IPS DF 19.7 (cell line): Measurements from ENCODE around the gene FOXO6.

Experiments used
- DNase-seq: peaks from one replicate; pipeline ENCODE4 v3.0.0-alpha.2; 2013; ENCODE audit warnings: low read depth, low spot score

Gene FOXO6

GRCh38 chr1:41400225-41400624 lies 39.0 kb downstream of the FOXO6 start:
- no peak for DNase-seq

- no peak for DNase-seq
Observed at GRCh38 chr1:41401899-41402298, 40.7 kb downstream of the FOXO6 start.

DNA sequence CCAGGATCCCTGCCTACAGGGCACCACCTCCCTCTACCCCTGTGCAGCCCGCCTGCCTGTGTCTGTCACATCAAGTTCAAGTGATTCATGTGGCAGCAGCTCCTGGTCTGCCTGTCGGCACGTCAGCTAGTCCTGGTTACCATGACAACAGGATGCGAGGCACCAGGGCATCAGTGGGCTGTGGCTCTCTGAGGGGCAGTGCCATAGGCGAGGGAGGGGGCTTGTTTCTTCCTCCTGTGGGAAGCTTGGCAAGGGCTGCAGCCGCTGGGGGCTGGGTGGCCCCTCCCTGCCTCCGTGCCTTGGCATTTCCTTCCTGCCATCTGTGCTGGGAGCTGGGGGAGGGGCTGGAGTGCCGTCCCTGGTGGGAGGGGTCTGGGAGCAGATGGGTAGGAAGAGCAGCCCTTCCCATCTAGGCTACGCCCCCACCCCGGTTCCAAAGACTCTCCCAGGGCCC lies 43.1 kb downstream of the FOXO6 start:
- DNase-seq, result no peak

GRCh38 chr1:41407664-41408252 lies 46.5 kb downstream of the FOXO6 start:
- DNase-seq, result no peak

DNA sequence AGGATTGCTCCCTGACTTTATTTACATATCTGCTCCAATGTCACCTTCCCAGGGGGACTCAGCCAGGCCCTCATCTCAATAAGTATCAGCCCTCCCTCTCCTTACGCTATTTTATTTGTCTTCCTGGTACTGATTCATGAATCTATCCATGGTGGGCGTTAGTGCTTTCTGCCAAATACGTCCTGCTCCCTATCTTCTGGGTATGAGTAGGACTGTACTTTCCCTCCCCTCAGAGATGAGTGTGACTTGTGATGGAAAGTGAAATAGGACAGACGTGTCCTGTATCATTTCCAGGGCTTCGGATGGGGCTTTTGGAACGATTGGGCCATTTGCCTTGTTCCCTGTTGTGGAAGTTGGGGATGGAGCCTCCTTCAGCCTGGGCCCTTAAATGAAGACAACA lies 47.5 kb downstream of the FOXO6 start:
- DNase-seq, result no peak

DNA sequence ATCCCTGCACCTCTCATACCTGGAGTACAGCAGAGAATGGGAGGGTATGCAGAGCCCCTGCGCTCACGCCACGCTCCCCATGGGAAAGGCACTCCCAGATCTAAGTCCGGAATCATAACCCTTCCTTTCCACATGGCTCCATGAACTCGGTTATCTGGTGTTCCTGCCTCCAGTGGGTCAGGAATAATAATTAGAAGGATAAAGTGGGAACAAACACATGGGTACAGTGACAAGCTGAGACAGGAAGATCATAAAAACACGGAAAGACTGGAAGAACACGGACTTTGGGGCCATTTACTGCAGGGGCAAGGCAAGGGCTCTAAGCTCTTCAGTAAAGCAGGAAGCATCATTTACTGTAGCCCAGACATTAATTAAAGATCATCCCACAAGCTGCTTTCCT lies 48.6 kb downstream of the FOXO6 start:
- DNase-seq, result no peak

DNA sequence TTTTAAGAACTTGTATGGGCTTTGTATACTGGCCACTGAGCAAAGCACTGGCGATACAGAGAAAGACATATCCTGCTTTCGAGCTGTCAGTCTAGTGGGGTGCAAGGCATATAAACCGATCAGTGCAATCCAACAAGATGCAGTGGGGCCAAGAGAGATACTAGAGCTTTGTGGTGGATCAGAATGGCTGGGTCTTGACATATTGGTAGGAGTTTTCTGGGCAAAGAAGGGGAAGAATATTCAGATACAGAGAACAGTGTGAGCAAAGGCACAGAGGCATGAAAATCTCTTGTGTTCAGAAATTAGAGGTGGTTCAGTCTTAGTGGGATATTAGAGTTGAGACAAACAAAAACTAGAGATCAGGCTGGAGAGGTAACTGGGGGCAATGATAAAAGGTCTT lies 49.2 kb downstream of the FOXO6 start:
- DNase-seq, result no peak

DNA sequence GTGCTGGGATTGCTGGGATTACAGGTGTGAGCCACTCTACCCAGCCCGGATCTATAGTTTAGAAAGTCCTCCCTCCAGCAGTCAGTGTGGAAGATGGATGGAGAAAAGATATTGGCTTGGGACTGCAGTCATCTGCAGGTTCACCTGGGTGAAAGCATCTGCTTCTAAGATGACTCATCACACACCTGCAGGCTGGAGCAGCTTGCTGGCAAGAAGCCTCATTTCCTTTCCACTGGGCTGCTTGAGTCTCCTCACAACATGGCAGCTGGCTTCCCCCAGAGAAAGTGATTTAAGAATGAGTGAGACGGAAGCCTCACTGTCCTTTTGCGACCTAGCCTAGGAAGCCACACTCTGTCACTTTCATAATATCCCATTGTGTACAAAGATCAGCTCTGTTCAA lies 50.0 kb downstream of the FOXO6 start:
- no peak for DNase-seq

- DNase-seq, result no peak
Observed at GRCh38 chr1:41412748-41413147, 51.5 kb downstream of the FOXO6 start.

DNA sequence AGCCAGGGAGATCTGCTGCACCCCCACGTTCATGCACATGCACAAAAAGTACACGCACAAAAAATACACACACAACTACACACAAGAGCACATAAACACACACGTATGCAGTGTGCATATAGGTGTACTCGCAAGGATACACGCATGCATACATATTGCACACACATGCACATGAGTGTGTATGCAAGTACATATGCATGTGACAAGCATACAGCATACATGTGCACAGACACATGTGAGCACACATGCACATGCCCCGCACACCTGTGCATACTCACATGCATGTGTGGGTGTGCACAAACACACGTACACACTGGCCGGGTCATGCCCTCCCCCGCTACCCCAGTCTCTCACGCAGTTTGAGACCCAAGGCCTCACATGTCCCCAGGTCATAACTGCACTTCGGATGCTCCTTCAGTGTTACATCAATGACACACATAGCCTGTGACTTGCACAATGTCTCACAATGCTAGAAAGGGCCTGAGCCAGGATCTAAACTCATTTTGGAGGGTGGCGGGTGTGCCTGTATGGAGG lies 52.6 kb downstream of the FOXO6 start:
- DNase-seq, result no peak

GRCh38 chr1:41414296-41414695 lies 53.1 kb downstream of the FOXO6 start:
- DNase-seq, result no peak

GRCh38 chr1:41414716-41415306 lies 53.6 kb downstream of the FOXO6 start:
- DNase-seq, result no peak

- no peak for DNase-seq
Observed at GRCh38 chr1:41416081-41416480, 54.8 kb downstream of the FOXO6 start.

DNA sequence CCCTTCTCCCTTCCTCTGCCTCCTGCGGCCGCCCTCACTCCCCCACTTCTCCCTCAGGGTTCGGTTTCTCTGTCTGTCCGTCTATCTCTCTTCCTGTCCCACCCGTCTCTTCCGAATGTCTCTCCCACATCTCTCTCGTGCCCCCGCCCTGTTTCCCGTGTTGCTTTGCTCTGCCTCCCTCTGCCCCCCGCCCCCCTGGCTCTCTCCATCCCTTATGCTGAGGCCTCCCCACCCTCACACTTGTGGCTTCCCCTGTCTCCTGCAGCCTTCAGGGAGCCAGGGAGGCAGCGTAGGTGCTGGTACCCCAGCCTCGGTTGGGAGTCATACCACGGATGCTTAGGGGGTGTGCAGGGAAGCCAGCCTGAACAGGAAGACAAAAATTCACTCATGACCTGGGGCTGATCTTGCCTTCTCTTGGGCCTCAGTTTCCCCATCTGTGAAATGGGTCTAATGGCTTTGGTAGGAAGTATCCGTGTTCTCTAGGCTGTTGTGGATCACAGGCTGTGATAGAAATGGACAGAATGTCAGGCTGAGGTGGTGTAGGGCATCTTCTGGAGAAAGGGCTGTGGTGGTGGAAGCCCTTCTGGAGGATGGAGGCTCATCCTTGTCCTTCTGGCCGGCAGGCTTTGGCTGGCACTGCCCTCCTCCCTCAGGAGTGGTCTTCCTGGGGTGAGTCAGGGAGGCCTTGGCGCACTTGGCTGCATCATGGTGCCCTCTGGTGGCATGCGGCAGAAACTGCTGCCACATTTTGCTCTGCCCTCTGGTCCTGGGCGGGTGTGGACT lies 55.5 kb downstream of the FOXO6 start:
- DNase-seq, result no peak

DNA sequence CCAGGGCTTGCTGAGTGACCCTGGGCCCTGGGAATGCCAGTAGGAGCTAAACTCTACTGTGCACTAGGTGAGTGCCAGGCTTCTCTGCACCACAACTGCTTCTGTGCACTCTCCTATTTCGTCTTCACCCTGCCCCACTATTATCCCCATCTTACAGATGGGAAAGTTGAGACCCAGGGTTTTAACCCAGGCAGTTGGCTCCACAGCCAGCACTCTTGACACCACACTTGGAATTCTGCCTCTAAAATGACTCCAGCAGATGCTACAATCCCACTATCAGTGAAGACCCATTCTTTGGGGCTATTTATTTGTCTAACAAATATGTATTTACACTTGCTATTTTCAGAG lies 56.1 kb downstream of the FOXO6 start:
- no peak for DNase-seq

DNA sequence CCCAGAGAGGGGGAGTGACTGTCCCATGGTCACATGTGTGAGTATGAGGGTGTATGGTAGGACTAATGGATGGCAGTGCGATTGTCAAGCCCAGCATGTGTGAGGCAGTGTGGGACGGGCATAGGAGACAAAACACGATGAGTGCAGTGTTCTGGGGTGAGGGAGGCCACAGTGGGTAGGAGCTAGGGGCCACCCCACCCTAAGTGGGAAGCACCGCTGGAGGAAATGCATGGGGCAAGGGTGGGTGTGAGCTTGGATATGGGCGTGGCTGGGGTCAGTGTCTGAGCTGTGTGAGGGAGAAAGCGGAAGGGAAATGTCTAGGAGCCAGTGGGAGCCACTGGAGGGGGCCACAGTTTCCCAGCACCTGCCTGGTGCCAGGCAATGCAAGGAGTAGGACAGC lies 56.5 kb downstream of the FOXO6 start:
- DNase-seq, result no peak

- no peak for DNase-seq
Observed at GRCh38 chr1:41418857-41419583, 57.8 kb downstream of the FOXO6 start.

GRCh38 chr1:41419584-41420295 lies 58.5 kb downstream of the FOXO6 start:
- no peak for DNase-seq

DNA sequence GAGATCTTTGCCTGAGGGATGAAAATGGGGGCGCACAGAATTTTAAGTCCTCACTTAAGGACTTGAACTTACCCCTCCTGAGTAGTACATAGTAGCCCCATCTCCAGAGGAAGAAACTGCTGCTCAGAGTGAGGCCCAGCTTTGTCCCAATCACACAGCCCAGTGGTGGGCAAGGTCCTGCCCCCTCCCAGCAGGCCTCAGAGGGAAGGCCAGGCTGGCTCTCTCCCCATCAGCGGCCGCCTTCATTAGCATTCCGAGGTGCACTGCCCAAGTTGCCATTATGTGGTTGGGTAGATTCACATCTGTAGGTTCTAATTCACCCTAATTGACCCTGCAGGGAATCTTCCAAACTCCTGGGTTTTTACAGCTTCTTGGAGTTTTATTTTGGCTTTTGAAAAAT lies 59.1 kb downstream of the FOXO6 start:
- DNase-seq, result no peak

GRCh38 chr1:41420860-41421259 lies 59.6 kb downstream of the FOXO6 start:
- no peak for DNase-seq

DNA sequence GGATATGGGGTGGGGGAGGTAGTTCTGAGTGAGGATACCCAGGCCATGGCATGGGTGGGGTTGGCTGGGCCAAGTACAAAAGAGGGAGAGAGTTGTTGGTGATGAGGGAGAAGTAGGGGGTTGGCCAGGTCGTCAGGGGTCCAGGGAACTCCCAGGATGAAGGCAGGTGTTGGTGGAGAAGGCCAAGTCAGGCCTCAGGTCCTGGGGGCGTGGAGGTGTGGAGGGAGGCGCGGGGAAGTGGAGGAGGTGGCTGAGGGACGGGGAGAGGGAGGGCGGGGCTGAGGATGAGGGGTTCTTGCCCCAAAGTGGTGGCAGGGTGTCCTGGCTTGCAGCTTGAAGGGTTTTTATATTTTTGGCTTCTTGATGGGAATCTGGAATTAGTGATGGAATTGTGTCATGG lies 61.1 kb downstream of the FOXO6 start:
- DNase-seq, result no peak
